Ectodermal cell (in vitro differentiated cells): Measurements from ENCODE around the gene UCK1.

ENCODE experiments used
- H3K27ac ChIP-seq: 2 replicates; pipeline ENCODE4 v1.7.0; 2013; ENCODE audit warnings: mild to moderate bottlenecking, low read depth, low read length; ENCODE audit not compliant: insufficient read depth, poor library complexity, severe bottlenecking
- H3K27me3 ChIP-seq: 2 replicates; pipeline ENCODE4 v1.7.0; 2013; ENCODE audit warnings: mild to moderate bottlenecking, low read length; ENCODE audit not compliant: insufficient read depth, control insufficient read depth, poor library complexity, severe bottlenecking
- H3K36me3 ChIP-seq: one replicate; pipeline ENCODE4 v1.7.0; 2013; ENCODE audit warnings: low read length; ENCODE audit not compliant: control insufficient read depth, insufficient read depth
- H3K4me1 ChIP-seq: one replicate; pipeline ENCODE4 v1.7.0; 2013; ENCODE audit warnings: low read length; ENCODE audit not compliant: control insufficient read depth, insufficient read depth
- H3K4me3 ChIP-seq: 2 replicates; pipeline ENCODE4 v1.7.0; 2013; ENCODE audit warnings: low read depth, low read length, control low read depth; ENCODE audit not compliant: insufficient read depth
- H3K9me3 ChIP-seq: 2 replicates; pipeline ENCODE4 v1.7.0; 2013; ENCODE audit warnings: mild to moderate bottlenecking, low read length, moderate library complexity; ENCODE audit not compliant: control insufficient read depth
- WGBS, 2 experiments: methylation state at CpG; one replicate each; pipeline ENCODE4 v1.1.7; 2013; ENCODE audit warnings: missing lambda C conversion rate in 2 of 2; 5-methylcytosine and 5-hydroxymethylcytosine counted together

Gene UCK1

GRCh38 chr9:131495785-131496184, 35.3 kb downstream of the UCK1 start:
- no peaks in the 10 kb centered on the region for H3K27me3 ChIP-seq
- H3K36me3 ChIP-seq: peaks cover 74% of the 10 kb centered on the region
- H3K4me3 ChIP-seq: no peak overlapping the region
- no peak overlapping the region for H3K27ac ChIP-seq
- no peaks in the 10 kb centered on the region for H3K4me1 ChIP-seq
- WGBS, 2 experiments: 95 to 96% methylated on average over 22 of the region's 22 CpGs
- no peaks in the 10 kb centered on the region for H3K9me3 ChIP-seq

- Histone ChIP-seq H3K27me3 (no peaks in the 10 kb centered on the region), H3K4me1 (no peaks in the 10 kb centered on the region), H3K4me3 (no peak overlapping the region), H3K9me3 (no peaks in the 10 kb centered on the region), H3K27ac (no peak overlapping the region), H3K36me3 (peaks cover 85% of the 10 kb centered on the region)
- WGBS, 2 experiments: 96 to 97% methylated on average over 22 of the region's 22 CpGs
These were observed 36.7 kb downstream of the UCK1 start for GRCh38 chr9:131494296-131494870.

GRCh38 chr9:131492070-131492469, 39.0 kb downstream of the UCK1 start:
- H3K36me3 ChIP-seq: peaks cover 78% of the 10 kb centered on the region
- no peaks in the 10 kb centered on the region for H3K4me1 ChIP-seq

GRCh38 chr9:131491001-131491710, 39.9 kb downstream of the UCK1 start:
- H3K4me1 ChIP-seq: no peaks in the 10 kb centered on the region
- 95 to 96% methylated on average over 20 of the region's 20 CpGs for WGBS, 2 experiments
- no peaks in the 10 kb centered on the region for H3K9me3 ChIP-seq
- no peak overlapping the region for H3K27ac ChIP-seq
- peaks cover 80% of the 10 kb centered on the region for H3K36me3 ChIP-seq
- H3K27me3 ChIP-seq: no peaks in the 10 kb centered on the region
- H3K4me3 ChIP-seq: no peak overlapping the region

More at GRCh38 chr9:131492070-131492469, 39.0 kb downstream of the UCK1 start:
- Histone ChIP-seq H3K27me3 (no peaks in the 10 kb centered on the region), H3K4me3 (no peak overlapping the region), H3K27ac (no peak overlapping the region), H3K9me3 (no peaks in the 10 kb centered on the region)
- 95 to 96% methylated on average over 6 of the region's 6 CpGs for WGBS, 2 experiments

GRCh38 chr9:131490514-131490913, 40.5 kb downstream of the UCK1 start:
- Histone ChIP-seq H3K4me1 (no peaks in the 10 kb centered on the region), H3K9me3 (no peaks in the 10 kb centered on the region), H3K27ac (no peak overlapping the region), H3K27me3 (no peaks in the 10 kb centered on the region), H3K36me3 (peaks cover 79% of the 10 kb centered on the region), H3K4me3 (no peak overlapping the region)
- 82 to 85% methylated on average over 8 of the region's 8 CpGs for WGBS, 2 experiments

- Histone ChIP-seq H3K4me3 (no peak overlapping the region), H3K4me1 (no peaks in the 10 kb centered on the region), H3K36me3 (peaks cover 82% of the 10 kb centered on the region), H3K27me3 (no peaks in the 10 kb centered on the region), H3K27ac (no peak overlapping the region), H3K9me3 (no peaks in the 10 kb centered on the region)
- 94 to 95% methylated on average over 14 of the region's 14 CpGs for WGBS, 2 experiments
These were observed 43.4 kb downstream of the UCK1 start for GRCh38 chr9:131487621-131488031.

- H3K27me3 ChIP-seq: no peaks in the 10 kb centered on the region
- H3K9me3 ChIP-seq: no peaks in the 10 kb centered on the region
- no peak overlapping the region for H3K27ac ChIP-seq
- no peak overlapping the region for H3K4me3 ChIP-seq
- no peaks in the 10 kb centered on the region for H3K4me1 ChIP-seq
- H3K36me3 ChIP-seq: peaks cover 82% of the 10 kb centered on the region
- 93 to 97% methylated on average over 9 of the region's 9 CpGs for WGBS, 2 experiments
These were observed 44.1 kb downstream of the UCK1 start for GRCh38 chr9:131487001-131487400.

- WGBS, 2 experiments: 91% methylated on average over 19 of the region's 19 CpGs
- Histone ChIP-seq H3K9me3 (no peaks in the 10 kb centered on the region), H3K27ac (no peak overlapping the region), H3K4me3 (no peak overlapping the region), H3K36me3 (peaks cover 79% of the 10 kb centered on the region), H3K4me1 (no peaks in the 10 kb centered on the region), H3K27me3 (no peaks in the 10 kb centered on the region)
These were observed 45.2 kb downstream of the UCK1 start for GRCh38 chr9:131485728-131486422.

GRCh38 chr9:131485206-131485605, 45.9 kb downstream of the UCK1 start:
- no peaks in the 10 kb centered on the region for H3K27me3 ChIP-seq
- H3K4me3 ChIP-seq: no peak overlapping the region
- H3K27ac ChIP-seq: no peak overlapping the region
- WGBS, 2 experiments: 90 to 92% methylated on average over 12 of the region's 12 CpGs
- no peaks in the 10 kb centered on the region for H3K9me3 ChIP-seq
- peaks cover 79% of the 10 kb centered on the region for H3K36me3 ChIP-seq
- H3K4me1 ChIP-seq: no peaks in the 10 kb centered on the region

GRCh38 chr9:131484560-131485185, 46.4 kb downstream of the UCK1 start:
- no peaks in the 10 kb centered on the region for H3K9me3 ChIP-seq
- H3K27me3 ChIP-seq: no peaks in the 10 kb centered on the region
- H3K36me3 ChIP-seq: peaks cover 79% of the 10 kb centered on the region
- H3K4me3 ChIP-seq: no peak overlapping the region
- H3K27ac ChIP-seq: no peak overlapping the region
- H3K4me1 ChIP-seq: no peaks in the 10 kb centered on the region
- 96% methylated on average over 15 of the region's 15 CpGs for WGBS, 2 experiments
